HCT116 (cell line): ENCODE results near the gene RPH3AL.

ENCODE experiments used
- CEBPB ChIP-seq: IDR thresholded peaks from 2 replicates; pipeline ENCODE4 v1.6.1; 2012; ENCODE audit warnings: low read depth
- CTCF ChIP-seq, 3 experiments: fragments of 200-600 bp in 1 of 3; sonication (generic) in 1 of 3; IDR thresholded peaks in 2 of 3; conservative IDR thresholded peaks in 1 of 3; 2 replicates each; pipeline ENCODE4 v1.5.1; 2012 to 2017; ENCODE audit warnings: low read depth in 2 of 3, low read length in 2 of 3, antibody characterized with exemption in 1 of 3, borderline replicate concordance in 1 of 3, control low read depth in 1 of 3, mild to moderate bottlenecking in 1 of 3, mixed read lengths in 1 of 3, mixed run types in 1 of 3, moderate library complexity in 1 of 3; ENCODE audit not compliant: insufficient read depth in 1 of 3
- EZH2 ChIP-seq: fragments of 200-600 bp; sonication (generic); IDR thresholded peaks from 2 replicates; pipeline ENCODE4 v1.6.1; 2017; ENCODE audit warnings: antibody characterized with exemption, mixed run types
- POLR2A ChIP-seq: IDR thresholded peaks from 2 replicates; pipeline ENCODE4 v1.7.0; 2011; ENCODE audit warnings: borderline replicate concordance; ENCODE audit not compliant: insufficient read depth, insufficient read length; ENCODE audit errors: extremely low read depth
- ZFX ChIP-seq: fragments of 450-650 bp; IDR thresholded peaks from 2 replicates; pipeline ENCODE4 v1.6.1; 2017

- TF ChIP-seq CEBPB (no peak), ZFX (no peak), EZH2 (no peak), POLR2A (no peak), CTCF (IDR thresholded peaks at IDR 0.05 in 2 of 3, conservative IDR thresholded peaks at IDR 0.05 in 1 of 3; ENCODE audit: borderline replicate concordance in 1 of 3, insufficient read depth in 1 of 3, low read depth in 2 of 3, low read length in 2 of 3) (no peak)
Observed at GRCh38 chr17:351449-351738, 1.2 kb downstream of the RPH3AL start.
